WERI-Rb-1 (cell line): ENCODE data around the gene ARSA.
A peak's percentile ranks its signal among the peaks of the same experiment; 100 is the strongest.
"Not testable (repeated sequence)": the region's sequence is repeated elsewhere in the genome, so short reads cannot be mapped to it uniquely, and the experiment has no call there.

Experiments used
- DNase-seq: peaks from one replicate; pipeline ENCODE4 v3.0.0-alpha.2; 2020
- H3K27ac ChIP-seq: fragments of 250-450 bp; sonication (Bioruptor Pico); 2 replicates; pipeline ENCODE4 v1.5.1; 2020; ENCODE audit warnings: mild to moderate bottlenecking, moderate library complexity
- H3K27me3 ChIP-seq: fragments of 250-450 bp; sonication (Bioruptor Pico); 2 replicates; pipeline ENCODE4 v1.5.1; 2021; ENCODE audit warnings: mild to moderate bottlenecking, low read depth, moderate library complexity; ENCODE audit not compliant: insufficient read depth, severe bottlenecking
- H3K36me3 ChIP-seq: fragments of 250-450 bp; sonication (Bioruptor Pico); 2 replicates; pipeline ENCODE4 v1.5.1; 2020; ENCODE audit warnings: mild to moderate bottlenecking, moderate library complexity
- H3K4me3 ChIP-seq: 2 replicates; pipeline ENCODE4 v1.5.1; 2011; ENCODE audit warnings: low read depth, mild to moderate bottlenecking, control low read depth, low read length
- H3K9me3 ChIP-seq: fragments of 250-450 bp; sonication (Bioruptor Pico); 2 replicates; pipeline ENCODE4 v1.5.1; 2021; ENCODE audit warnings: mild to moderate bottlenecking, moderate library complexity; ENCODE audit not compliant: severe bottlenecking
- TF ChIP-seq, protein P1 (sequence below): IDR thresholded peaks from 2 replicates; pipeline ENCODE4 v1.5.1; 2011; ENCODE audit warnings: low read depth, mild to moderate bottlenecking, control low read depth, inconsistent platforms, low read length

Gene ARSA

DNA sequence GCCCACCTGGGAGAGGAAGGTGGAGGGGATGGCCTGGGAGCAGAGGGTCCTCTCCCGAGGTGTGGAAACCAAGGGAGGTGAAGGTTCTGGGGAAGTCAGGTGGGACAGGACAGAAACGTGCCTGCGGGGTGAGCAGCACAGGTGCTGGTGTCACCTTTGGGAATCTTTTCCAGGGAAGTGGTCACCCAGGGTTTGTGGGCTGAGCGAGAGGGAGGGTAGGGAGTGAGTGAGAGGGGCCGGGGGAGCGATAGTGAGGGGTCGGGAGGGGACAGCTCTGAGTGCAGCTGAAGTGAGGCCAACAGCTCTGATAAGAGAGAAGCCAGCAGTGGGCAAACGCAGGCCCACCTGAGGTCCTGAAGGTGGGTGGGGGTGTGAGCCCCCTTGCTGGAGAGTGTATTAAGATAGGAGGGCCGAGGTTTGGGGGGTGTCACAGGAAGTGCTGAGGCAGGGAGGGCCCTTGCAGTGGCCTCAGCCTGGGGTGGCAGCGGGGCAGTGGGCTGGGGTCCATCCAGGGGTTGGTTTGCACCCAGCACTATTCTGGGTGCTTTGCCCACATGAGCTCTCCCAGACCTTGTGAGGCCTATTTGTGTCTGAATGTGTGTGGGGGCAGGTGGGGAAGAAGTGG, 43.1 kb upstream of the ARSA start:
- H3K4me3 ChIP-seq = no peak overlapping the region
- no peak for DNase-seq
- no peaks in the 10 kb centered on the region for H3K36me3 ChIP-seq
- TF ChIP-seq, protein P1, sequence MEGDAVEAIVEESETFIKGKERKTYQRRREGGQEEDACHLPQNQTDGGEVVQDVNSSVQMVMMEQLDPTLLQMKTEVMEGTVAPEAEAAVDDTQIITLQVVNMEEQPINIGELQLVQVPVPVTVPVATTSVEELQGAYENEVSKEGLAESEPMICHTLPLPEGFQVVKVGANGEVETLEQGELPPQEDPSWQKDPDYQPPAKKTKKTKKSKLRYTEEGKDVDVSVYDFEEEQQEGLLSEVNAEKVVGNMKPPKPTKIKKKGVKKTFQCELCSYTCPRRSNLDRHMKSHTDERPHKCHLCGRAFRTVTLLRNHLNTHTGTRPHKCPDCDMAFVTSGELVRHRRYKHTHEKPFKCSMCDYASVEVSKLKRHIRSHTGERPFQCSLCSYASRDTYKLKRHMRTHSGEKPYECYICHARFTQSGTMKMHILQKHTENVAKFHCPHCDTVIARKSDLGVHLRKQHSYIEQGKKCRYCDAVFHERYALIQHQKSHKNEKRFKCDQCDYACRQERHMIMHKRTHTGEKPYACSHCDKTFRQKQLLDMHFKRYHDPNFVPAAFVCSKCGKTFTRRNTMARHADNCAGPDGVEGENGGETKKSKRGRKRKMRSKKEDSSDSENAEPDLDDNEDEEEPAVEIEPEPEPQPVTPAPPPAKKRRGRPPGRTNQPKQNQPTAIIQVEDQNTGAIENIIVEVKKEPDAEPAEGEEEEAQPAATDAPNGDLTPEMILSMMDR = no peak
- H3K27me3 ChIP-seq = peaks cover 3% of the 10 kb centered on the region
- no peak overlapping the region for H3K27ac ChIP-seq
- no peaks in the 10 kb centered on the region for H3K9me3 ChIP-seq

DNA sequence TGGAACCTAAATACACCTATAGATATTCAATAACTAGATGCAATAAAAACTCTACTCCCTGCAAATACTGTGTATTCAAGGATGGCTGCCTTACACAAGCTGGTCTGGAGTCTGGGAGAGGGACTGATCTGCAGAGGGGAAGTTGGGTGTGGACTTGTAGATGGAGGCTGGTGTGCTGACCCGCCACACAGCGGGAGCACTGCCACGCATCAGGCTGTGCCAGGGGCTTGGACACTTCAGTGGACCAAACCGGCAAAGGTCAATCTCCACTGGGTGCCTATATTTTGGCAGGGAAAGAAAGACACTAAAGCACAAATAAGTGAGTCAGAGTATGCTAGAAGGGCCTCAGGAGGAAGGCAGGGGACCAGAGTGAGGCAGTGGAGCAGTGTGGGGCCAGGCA, 42.6 kb upstream of the ARSA start:
- H3K27me3 ChIP-seq = peaks cover 3% of the 10 kb centered on the region
- DNase-seq = no peak
- no peaks in the 10 kb centered on the region for H3K9me3 ChIP-seq
- no peak overlapping the region for H3K27ac ChIP-seq
- TF ChIP-seq, protein P1 = no peak
- no peak overlapping the region for H3K4me3 ChIP-seq
- H3K36me3 ChIP-seq = no peaks in the 10 kb centered on the region

DNA sequence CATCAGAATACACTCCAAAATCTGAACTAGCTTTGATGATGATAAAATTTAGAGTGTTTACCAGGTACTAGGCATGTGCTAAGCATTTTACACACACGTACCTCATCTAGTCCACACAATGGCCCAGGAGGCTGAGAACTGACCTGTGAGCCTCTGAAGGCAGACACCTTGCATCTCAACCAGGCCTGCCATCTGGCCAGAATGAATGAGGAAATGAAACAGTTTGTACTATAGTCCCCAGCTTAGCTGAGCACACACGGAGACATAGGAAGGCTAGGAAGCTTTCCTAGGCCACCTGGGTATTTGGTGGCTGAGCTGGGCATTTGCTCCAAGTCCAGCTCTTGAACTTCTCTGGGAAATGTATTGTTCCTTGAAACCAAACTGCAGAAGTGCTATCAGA, 37.8 kb upstream of the ARSA start:
- no peaks in the 10 kb centered on the region for H3K9me3 ChIP-seq
- H3K4me3 ChIP-seq = no peak overlapping the region
- no peaks in the 10 kb centered on the region for H3K27me3 ChIP-seq
- TF ChIP-seq, protein P1 = no peak
- no peak overlapping the region for H3K27ac ChIP-seq
- no peaks in the 10 kb centered on the region for H3K36me3 ChIP-seq
- DNase-seq = peak; percentile 34

DNA sequence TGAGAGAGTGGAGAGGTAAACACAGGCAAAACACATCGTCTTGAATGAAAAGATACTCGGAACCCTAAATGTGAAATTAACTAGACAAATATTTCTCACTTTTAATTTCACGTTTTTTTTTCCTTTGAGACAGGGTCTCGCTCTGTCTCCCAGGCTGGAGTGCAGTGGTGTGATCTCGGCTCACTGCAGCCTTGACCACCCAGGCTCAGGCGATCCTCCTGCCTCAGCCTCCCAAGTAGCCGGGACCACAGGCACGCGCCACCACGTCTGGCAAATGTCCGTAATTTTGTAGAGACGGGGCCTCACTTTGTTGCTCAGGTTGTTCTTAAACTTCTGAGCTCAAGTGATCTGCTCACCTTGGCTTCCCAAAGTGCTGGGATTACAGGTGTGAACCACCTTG, 37.3 kb upstream of the ARSA start:
- Histone ChIP-seq H3K9me3 (no peaks in the 10 kb centered on the region), H3K27me3 (no peaks in the 10 kb centered on the region), H3K4me3 (no peak overlapping the region), H3K36me3 (no peaks in the 10 kb centered on the region), H3K27ac (no peak overlapping the region)
- DNase-seq = no peak
- TF ChIP-seq, protein P1 = no peak

DNA sequence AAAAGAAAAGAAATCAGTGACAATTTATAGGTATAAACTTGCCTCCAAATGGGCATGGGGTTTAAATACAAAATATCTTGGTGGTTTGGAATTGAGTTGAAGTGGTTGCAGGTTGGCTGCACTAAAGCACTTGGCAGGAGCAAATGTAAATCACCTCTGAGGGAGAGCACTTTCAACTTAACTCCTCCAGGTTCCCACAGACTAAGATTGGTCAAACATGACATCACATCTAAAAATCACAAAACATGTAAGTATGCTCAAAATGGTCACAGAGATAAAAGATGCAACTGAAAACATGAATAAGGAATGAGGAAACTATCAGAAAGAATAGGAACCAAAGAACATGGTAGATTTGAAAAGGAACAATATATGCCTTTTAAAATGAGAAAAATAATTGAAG, 32.4 kb upstream of the ARSA start:
- H3K27ac ChIP-seq = no peak overlapping the region
- H3K27me3 ChIP-seq = no peaks in the 10 kb centered on the region
- no peaks in the 10 kb centered on the region for H3K36me3 ChIP-seq
- no peak overlapping the region for H3K4me3 ChIP-seq
- no peak for DNase-seq
- TF ChIP-seq, protein P1 = no peak
- no peaks in the 10 kb centered on the region for H3K9me3 ChIP-seq

DNA sequence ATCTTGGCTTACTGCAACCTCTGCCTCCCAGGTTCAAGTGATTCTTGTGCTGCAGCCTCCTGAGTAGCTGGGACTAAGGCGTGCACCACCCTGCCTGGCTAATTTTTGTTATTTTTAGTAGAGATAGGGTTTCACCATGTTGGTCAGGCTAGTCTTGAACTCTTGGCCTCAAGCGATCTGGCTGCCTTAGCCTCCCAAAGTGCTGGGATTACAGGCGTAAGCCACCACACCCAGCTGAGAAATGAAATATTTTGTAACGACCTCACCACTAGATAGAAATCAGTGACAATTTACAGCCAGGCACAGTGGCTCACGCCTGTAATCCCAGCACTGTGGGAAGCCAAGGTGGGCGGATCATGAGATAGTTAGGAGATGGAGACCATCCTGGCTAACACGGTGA, 31.8 kb upstream of the ARSA start:
- H3K9me3 ChIP-seq, H3K36me3 ChIP-seq, H3K4me3 ChIP-seq, H3K27ac ChIP-seq, DNase-seq, H3K27me3 ChIP-seq: not testable (repeated sequence)
